ENCODE measurements around the gene SIK3.

GRCh38 chr11:116800610-116801009 is 297.6 kb downstream of the SIK3 start:
- TF ChIP-seq, protein P1, sequence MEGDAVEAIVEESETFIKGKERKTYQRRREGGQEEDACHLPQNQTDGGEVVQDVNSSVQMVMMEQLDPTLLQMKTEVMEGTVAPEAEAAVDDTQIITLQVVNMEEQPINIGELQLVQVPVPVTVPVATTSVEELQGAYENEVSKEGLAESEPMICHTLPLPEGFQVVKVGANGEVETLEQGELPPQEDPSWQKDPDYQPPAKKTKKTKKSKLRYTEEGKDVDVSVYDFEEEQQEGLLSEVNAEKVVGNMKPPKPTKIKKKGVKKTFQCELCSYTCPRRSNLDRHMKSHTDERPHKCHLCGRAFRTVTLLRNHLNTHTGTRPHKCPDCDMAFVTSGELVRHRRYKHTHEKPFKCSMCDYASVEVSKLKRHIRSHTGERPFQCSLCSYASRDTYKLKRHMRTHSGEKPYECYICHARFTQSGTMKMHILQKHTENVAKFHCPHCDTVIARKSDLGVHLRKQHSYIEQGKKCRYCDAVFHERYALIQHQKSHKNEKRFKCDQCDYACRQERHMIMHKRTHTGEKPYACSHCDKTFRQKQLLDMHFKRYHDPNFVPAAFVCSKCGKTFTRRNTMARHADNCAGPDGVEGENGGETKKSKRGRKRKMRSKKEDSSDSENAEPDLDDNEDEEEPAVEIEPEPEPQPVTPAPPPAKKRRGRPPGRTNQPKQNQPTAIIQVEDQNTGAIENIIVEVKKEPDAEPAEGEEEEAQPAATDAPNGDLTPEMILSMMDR (IDR thresholded peaks at IDR 0.05; ENCODE audit: borderline replicate concordance, extremely low read depth, low read length, poor library complexity, severe bottlenecking): no peak
- TF ChIP-seq EZH2 (IDR thresholded peaks at IDR 0.05; ENCODE audit: borderline replicate concordance, low read depth, low read length, severe bottlenecking): no peak
